Measurements from ENCODE around the gene WASF1.

GRCh38 chr6:110217266-110217665 is 37.8 kb upstream of the WASF1 start:
- TF ChIP-seq MAX (IDR thresholded peaks at IDR 0.05): no peak
- TF ChIP-seq CTCF (IDR thresholded peaks at IDR 0.05): no peak
- no peak for TF ChIP-seq SMC3 (IDR thresholded peaks at IDR 0.05)

Data from A549 (cell line).